GM12864 (cell line): ENCODE results near the gene SYT9.

ENCODE experiments used
- DNase-seq: peaks from one replicate; pipeline ENCODE4 v3.0.0-alpha.2; 2011; ENCODE audit warnings: low read depth
- H3K4me3 ChIP-seq: 2 replicates; pipeline ENCODE4 v1.5.1; 2011; ENCODE audit warnings: mild to moderate bottlenecking, low read depth, low read length, control low read depth
- TF ChIP-seq, protein P1 (sequence below): IDR thresholded peaks from 2 replicates; pipeline ENCODE4 v1.5.1; 2011; ENCODE audit warnings: low read depth, mild to moderate bottlenecking, moderate library complexity, low read length, control low read depth, inconsistent platforms; ENCODE audit errors: missing control alignments

The SYT9 gene

DNA sequence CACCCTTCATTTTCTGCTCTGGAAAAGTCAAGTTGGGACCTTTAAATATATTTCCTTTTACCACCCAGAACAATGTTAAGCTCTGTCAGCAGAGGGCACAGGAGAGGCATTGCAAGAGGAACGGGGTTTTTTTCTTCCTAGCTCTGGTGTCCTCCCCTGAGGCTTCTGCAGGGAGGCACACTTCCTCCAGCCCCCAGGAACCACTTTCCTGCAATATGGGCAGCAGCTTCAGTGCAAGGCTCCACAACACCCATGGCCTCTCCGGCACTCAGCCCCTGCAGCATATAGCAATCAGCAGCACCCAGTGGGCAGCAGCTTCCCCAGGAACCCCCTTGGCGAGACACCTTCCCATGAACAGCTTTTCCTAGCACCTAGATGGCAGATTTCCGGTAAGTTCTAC, 101.4 kb downstream of the SYT9 start:
- TF ChIP-seq, protein P1, sequence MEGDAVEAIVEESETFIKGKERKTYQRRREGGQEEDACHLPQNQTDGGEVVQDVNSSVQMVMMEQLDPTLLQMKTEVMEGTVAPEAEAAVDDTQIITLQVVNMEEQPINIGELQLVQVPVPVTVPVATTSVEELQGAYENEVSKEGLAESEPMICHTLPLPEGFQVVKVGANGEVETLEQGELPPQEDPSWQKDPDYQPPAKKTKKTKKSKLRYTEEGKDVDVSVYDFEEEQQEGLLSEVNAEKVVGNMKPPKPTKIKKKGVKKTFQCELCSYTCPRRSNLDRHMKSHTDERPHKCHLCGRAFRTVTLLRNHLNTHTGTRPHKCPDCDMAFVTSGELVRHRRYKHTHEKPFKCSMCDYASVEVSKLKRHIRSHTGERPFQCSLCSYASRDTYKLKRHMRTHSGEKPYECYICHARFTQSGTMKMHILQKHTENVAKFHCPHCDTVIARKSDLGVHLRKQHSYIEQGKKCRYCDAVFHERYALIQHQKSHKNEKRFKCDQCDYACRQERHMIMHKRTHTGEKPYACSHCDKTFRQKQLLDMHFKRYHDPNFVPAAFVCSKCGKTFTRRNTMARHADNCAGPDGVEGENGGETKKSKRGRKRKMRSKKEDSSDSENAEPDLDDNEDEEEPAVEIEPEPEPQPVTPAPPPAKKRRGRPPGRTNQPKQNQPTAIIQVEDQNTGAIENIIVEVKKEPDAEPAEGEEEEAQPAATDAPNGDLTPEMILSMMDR, result peak; percentile 70
- H3K4me3 ChIP-seq, result no peak overlapping the region
- peak; percentile 15 for DNase-seq

DNA sequence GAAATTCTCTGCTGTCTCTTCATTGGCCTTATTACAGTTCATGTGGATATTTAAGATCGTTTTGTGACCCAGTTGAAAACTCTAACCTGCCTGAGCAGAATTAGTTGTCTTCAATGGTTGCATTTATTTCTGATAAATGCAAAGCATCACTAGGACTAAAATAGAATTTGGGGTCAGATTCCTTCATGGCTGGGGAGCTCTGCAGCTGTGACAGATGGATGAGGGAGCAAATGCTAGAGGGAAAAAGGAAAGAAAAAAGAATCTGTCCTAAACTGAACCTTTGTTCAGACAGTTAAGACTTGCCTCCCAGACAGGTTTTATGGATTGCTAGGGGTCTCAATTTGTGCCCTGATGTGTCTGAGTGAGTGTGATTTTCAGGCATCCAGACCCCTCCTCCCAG, 113.0 kb downstream of the SYT9 start:
- no peak overlapping the region for H3K4me3 ChIP-seq
- no peak for DNase-seq
- TF ChIP-seq, protein P1, result no peak

DNA sequence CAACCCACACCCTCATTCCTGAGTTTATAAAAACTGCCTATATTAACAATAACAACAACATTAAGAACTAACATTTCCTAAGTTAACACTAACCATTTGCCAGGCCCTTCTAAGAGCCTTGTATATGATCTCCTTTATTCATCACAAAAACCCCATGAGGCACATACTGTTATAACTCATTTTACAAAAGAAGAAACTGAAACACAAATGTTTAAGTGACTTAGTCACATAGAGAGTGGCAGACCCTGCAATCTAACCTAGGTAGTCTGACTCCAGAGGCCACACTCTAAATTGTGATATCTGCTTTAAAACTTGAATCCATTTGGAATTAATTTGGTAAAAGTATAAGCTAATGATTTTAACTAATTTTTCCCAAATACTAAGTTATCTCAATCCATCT, 116.1 kb downstream of the SYT9 start:
- no peak overlapping the region for H3K4me3 ChIP-seq
- no peak for DNase-seq
- TF ChIP-seq, protein P1, result no peak

DNA sequence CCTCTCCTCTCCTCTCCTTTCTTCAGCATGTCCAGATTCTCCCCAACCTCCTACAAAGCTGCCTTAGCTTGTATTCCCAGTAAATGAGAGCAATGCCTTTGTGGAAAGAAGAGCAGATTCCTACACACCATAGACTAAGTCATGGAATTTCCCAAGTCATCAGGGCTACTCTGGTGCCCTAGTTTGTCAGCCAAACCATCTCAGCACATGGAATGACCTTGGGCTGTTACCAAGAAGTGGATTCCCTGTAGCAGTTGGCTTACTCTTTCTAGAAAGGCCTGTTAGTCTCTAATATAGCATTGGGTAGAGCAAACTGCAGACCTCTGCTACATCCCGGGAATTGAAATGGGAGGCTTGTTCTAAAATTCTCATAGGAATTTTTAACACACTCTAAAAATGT, 124.7 kb downstream of the SYT9 start:
- TF ChIP-seq, protein P1, result no peak
- no peak overlapping the region for H3K4me3 ChIP-seq
- no peak for DNase-seq

DNA sequence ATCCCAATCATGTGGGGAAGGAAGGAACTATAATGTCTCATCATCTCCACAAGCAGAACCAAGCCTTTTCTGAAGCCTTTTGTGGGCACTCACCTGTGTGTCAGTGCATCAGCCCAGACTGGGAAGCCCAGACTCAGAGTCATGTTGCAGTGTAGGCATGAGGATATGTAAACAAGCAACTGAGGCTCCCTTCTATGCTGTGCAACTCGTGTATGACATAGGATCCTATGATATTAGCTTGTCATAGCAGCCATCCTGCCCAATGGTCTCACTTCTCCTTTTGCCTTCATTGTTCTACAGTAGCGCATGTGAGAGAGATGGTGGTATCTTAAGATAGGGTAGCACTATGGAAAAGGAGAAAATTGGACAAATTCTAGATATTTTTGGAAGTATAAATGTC, 130.2 kb downstream of the SYT9 start:
- no peak overlapping the region for H3K4me3 ChIP-seq
- TF ChIP-seq, protein P1, result no peak
- DNase-seq, result no peak

DNA sequence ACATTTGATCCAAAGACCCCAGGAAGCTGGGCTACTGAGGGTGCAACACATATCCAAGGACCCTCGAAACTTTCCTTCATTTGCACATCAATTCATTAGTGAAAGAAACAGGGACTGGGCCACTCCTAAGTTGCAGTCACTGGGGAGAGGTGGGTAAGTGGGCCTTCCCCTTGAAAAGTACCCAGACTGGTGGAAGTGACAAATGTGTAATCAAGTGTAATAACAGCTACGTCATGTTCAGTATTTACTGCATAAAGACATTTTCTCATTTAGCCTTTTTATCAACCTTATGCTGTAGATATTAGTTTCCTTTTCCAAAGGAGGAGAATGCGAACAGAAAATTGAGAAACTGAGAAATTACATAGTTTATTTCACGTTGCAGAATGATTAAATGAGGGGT, 131.7 kb downstream of the SYT9 start:
- TF ChIP-seq, protein P1, result no peak
- no peak overlapping the region for H3K4me3 ChIP-seq
- no peak for DNase-seq

DNA sequence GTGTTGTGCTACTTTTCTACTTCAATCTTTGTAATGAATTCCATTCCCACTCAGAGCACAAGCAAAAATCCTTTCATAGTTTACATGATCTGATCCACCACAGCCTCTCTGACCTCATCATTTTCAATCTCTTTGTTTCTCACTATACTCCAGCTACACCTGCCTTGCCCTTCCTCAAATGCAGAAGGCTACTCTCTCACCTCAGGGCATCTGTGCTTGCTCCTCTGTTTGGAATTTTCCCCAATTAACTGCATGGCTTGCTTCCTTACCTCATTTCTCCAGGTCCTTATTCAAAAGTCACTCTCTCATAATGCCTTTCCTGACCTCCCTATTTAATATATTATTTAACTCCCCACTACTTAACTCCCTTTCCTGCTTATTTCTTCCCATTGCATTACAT, 133.0 kb downstream of the SYT9 start:
- H3K4me3 ChIP-seq, result no peak overlapping the region
- TF ChIP-seq, protein P1, result no peak
- DNase-seq, result no peak
